IMR-90 (cell line): ENCODE results near the gene MAPK9. TPM values are rescaled to one million over a fixed set of nuclear protein-coding genes. Genes with fewer than 3 reads are reported as not detected.

Source experiments
- ATAC-seq: fragments of 200-7000 bp; cut with Tn5 transposase; 2 replicates; pipeline ENCODE4 v1.9.1; 2020; ENCODE audit warnings: low read depth, mild to moderate bottlenecking, moderate library complexity
- BruUV-seq: library from RNA; stranded (reverse); fragments of 400-500 nt; replicated peaks from 2 replicates; lab custom pipeline; 2021; lab: Mats Ljungman, UMichigan
- CTCF ChIA-PET: fragments of 300-600 bp; formaldehyde crosslinking; extraction: SDS; loops from one replicate; lab custom pipeline; 2021; ENCODE audit warnings: antibody characterized with exemption; lab: Yijun Ruan, JAX
- POLR2A ChIA-PET: fragments of 300-600 bp; sonication (Branson Sonifier 250); formaldehyde crosslinking; loops from one replicate; lab custom pipeline; 2022; ENCODE audit warnings: antibody characterized with exemption; ENCODE audit not compliant: unreplicated experiment; lab: Charles Lee
- DNase-seq: peaks from one replicate; pipeline ENCODE4 v3.0.0; 2013
- H2AFZ ChIP-seq: replicated peaks from 2 replicates; pipeline ENCODE3; 2013; ENCODE audit warnings: low read length, mild to moderate bottlenecking; ENCODE audit not compliant: poor library complexity
- H2AK5ac ChIP-seq: 2 replicates; pipeline ENCODE4 v1.6.1; 2013; ENCODE audit warnings: low read depth, low read length, inconsistent platforms
- H2AK9ac ChIP-seq: replicated peaks from 2 replicates; pipeline ENCODE3; 2013; ENCODE audit warnings: mild to moderate bottlenecking, low read depth, low read length, moderate library complexity; ENCODE audit not compliant: poor library complexity
- H2BK120ac ChIP-seq: 2 replicates; pipeline ENCODE4 v1.6.1; 2013; ENCODE audit warnings: low read depth, low read length, inconsistent platforms
- H2BK15ac ChIP-seq: 3 replicates; pipeline ENCODE4 v1.6.1; 2013; ENCODE audit warnings: low read depth, low read length, inconsistent platforms
- H2BK20ac ChIP-seq: 2 replicates; pipeline ENCODE4 v1.6.1; 2013; ENCODE audit warnings: low read depth, mild to moderate bottlenecking, inconsistent platforms, low read length, moderate library complexity
- H2BK5ac ChIP-seq: 2 replicates; pipeline ENCODE4 v1.6.1; 2013; ENCODE audit warnings: mild to moderate bottlenecking, low read depth, low read length, inconsistent platforms; ENCODE audit not compliant: poor library complexity, severe bottlenecking
- H3K14ac ChIP-seq: replicated peaks from 2 replicates; pipeline ENCODE4 v1.6.1; 2013; ENCODE audit warnings: low read depth, low read length, inconsistent platforms
- H3K18ac ChIP-seq: 2 replicates; pipeline ENCODE4 v1.6.1; 2013; ENCODE audit warnings: low read depth, low read length, control low read depth
- H3K23ac ChIP-seq: 2 replicates; pipeline ENCODE4 v1.6.1; 2013; ENCODE audit warnings: low read depth, low read length, inconsistent platforms
- H3K27ac ChIP-seq: 2 replicates; pipeline ENCODE4 v1.5.1; 2013; ENCODE audit warnings: mild to moderate bottlenecking, control low read depth, low read length; ENCODE audit not compliant: insufficient read depth
- H3K27me3 ChIP-seq: 2 replicates; pipeline ENCODE4 v1.6.1; 2013; ENCODE audit warnings: low read length; ENCODE audit not compliant: control insufficient read depth, insufficient read depth
- H3K36me3 ChIP-seq: 2 replicates; pipeline ENCODE4 v1.6.1; 2013; ENCODE audit warnings: low read length, mixed read lengths; ENCODE audit not compliant: control insufficient read depth, insufficient read depth
- H3K4ac ChIP-seq: 2 replicates; pipeline ENCODE4 v1.6.1; 2013; ENCODE audit warnings: low read depth, low read length, inconsistent platforms
- H3K4me1 ChIP-seq: 2 replicates; pipeline ENCODE4 v1.6.1; 2013; ENCODE audit warnings: low read length, mixed read lengths; ENCODE audit not compliant: control insufficient read depth, insufficient read depth
- H3K4me2 ChIP-seq: 2 replicates; pipeline ENCODE4 v1.6.1; 2013; ENCODE audit warnings: low read depth, mild to moderate bottlenecking, control low read depth, low read length, moderate library complexity
- H3K4me3 ChIP-seq: 2 replicates; pipeline ENCODE4 v1.5.1; 2013; ENCODE audit warnings: low read depth, mild to moderate bottlenecking, control low read depth, low read length, moderate library complexity; ENCODE audit not compliant: insufficient read depth
- H3K56ac ChIP-seq: 2 replicates; pipeline ENCODE4 v1.6.1; 2013; ENCODE audit warnings: low read length, inconsistent platforms; ENCODE audit not compliant: insufficient read depth; ENCODE audit errors: extremely low read depth
- H3K79me1 ChIP-seq, 2 experiments: 2 replicates each; pipeline ENCODE4 v1.6.1; 2013; ENCODE audit warnings: low read length in 2 of 2, inconsistent platforms in 1 of 2, low read depth in 1 of 2
- H3K9ac ChIP-seq: 2 replicates; pipeline ENCODE4 v1.6.1; 2013; ENCODE audit warnings: low read depth, low read length, control low read depth
- H3K9me1 ChIP-seq: 2 replicates; pipeline ENCODE4 v1.6.1; 2013; ENCODE audit warnings: low read length, inconsistent platforms; ENCODE audit not compliant: insufficient read depth
- H3K9me3 ChIP-seq: 2 replicates; pipeline ENCODE4 v1.6.1; 2013; ENCODE audit warnings: low read length; ENCODE audit not compliant: control insufficient read depth, insufficient read depth
- H4K20me1 ChIP-seq: 2 replicates; pipeline ENCODE4 v1.6.1; 2013; ENCODE audit warnings: low read length, inconsistent platforms; ENCODE audit not compliant: insufficient read depth
- H4K5ac ChIP-seq: 2 replicates; pipeline ENCODE4 v1.6.1; 2013; ENCODE audit warnings: mild to moderate bottlenecking, low read depth, low read length, control low read depth
- H4K8ac ChIP-seq, 2 experiments: 2 replicates each; pipeline ENCODE4 v1.6.1; 2013; ENCODE audit warnings: low read depth in 2 of 2, low read length in 2 of 2, control low read depth in 1 of 2, inconsistent platforms in 1 of 2
- H4K91ac ChIP-seq: 2 replicates; pipeline ENCODE4 v1.6.1; 2013; ENCODE audit warnings: low read depth, low read length, inconsistent platforms; ENCODE audit not compliant: insufficient read depth
- CEBPB ChIP-seq: IDR thresholded peaks from 2 replicates; pipeline ENCODE4 v1.6.1; 2012; ENCODE audit warnings: low read depth, low read length, improper control_type of control experiment
- MAFK ChIP-seq: IDR thresholded peaks from 2 replicates; pipeline ENCODE4 v1.6.1; 2012; ENCODE audit warnings: low read depth, low read length, improper control_type of control experiment
- MAZ ChIP-seq: IDR thresholded peaks from 2 replicates; pipeline ENCODE4 v1.6.1; 2012; ENCODE audit warnings: low read depth, mild to moderate bottlenecking, low read length, improper control_type of control experiment, moderate library complexity, borderline replicate concordance
- MXI1 ChIP-seq: IDR thresholded peaks from 2 replicates; pipeline ENCODE4 v1.6.1; 2012; ENCODE audit warnings: low read depth, mild to moderate bottlenecking, low read length, moderate library complexity, borderline replicate concordance
- POLR2A ChIP-seq: IDR thresholded peaks from 2 replicates; pipeline ENCODE4 v1.6.1; 2012; ENCODE audit warnings: mild to moderate bottlenecking, low read depth, low read length
- RAD21 ChIP-seq: IDR thresholded peaks from 2 replicates; pipeline ENCODE4 v1.6.1; 2012; ENCODE audit warnings: low read length, improper control_type of control experiment
- RCOR1 ChIP-seq: IDR thresholded peaks from 2 replicates; pipeline ENCODE4 v1.6.1; 2012; ENCODE audit warnings: mild to moderate bottlenecking, low read length, improper control_type of control experiment; ENCODE audit not compliant: insufficient replicate concordance
- WGBS, 2 experiments: methylation state at CpG; one replicate each; pipeline versions ENCODE4 v1.1.5 to v1.1.7; 2013; ENCODE audit warnings: missing lambda C conversion rate in 2 of 2; ENCODE audit not compliant: insufficient read length in 1 of 2; ENCODE audit errors: extremely low coverage in 2 of 2; 5-methylcytosine and 5-hydroxymethylcytosine counted together
- dilution Hi-C: fragments of 300-500 bp; cut with HindIII; formaldehyde crosslinking; loops from one replicate; pipeline ENCODE4 v1.14.3; 2018; ENCODE audit warnings: low sequenced_read_pairs; ENCODE audit not compliant: unreplicated experiment
- in situ Hi-C: fragments of 300-500 bp; cut with MboI; formaldehyde crosslinking; loops from 3 replicates; pipeline ENCODE4 v1.14.3; 2019; ENCODE audit warnings: low sequenced_read_pairs, inconsistent platforms, mixed read lengths
- intact Hi-C: fragments of 100-400 bp; cut with micrococcal nuclease; formaldehyde crosslinking; loops from 2 replicates; pipeline ENCODE4 v1.10.0; 2022
- polyA plus RNA-seq, 3 experiments: library from polyadenylated mRNA; depleted of rRNA; stranded (reverse); fragments of >200 nt; gene quantifications; 2 replicates each; pipeline ENCODE4 v1.2.3, GENCODE V29; 2012; ENCODE audit warnings: low replicate concordance in 1 of 3
- total RNA-seq: library from RNA; depleted of rRNA; stranded (reverse); fragments of >200 nt; gene quantifications from 2 replicates; pipeline ENCODE4 v1.2.3, GENCODE V29; 2012
- TF ChIP-seq, protein P1 (sequence below): fragments of 150-350 bp; IDR thresholded peaks from 2 replicates; pipeline ENCODE4 v1.6.1; 2017; ENCODE audit warnings: mild to moderate bottlenecking, antibody characterized with exemption, low read length, low read depth

The MAPK9 gene
- total and polyA plus RNA-seq, 2 of the 4 experiments (the other 2 are of a cell fraction) = 22.9 to 23.3 TPM

DNA sequence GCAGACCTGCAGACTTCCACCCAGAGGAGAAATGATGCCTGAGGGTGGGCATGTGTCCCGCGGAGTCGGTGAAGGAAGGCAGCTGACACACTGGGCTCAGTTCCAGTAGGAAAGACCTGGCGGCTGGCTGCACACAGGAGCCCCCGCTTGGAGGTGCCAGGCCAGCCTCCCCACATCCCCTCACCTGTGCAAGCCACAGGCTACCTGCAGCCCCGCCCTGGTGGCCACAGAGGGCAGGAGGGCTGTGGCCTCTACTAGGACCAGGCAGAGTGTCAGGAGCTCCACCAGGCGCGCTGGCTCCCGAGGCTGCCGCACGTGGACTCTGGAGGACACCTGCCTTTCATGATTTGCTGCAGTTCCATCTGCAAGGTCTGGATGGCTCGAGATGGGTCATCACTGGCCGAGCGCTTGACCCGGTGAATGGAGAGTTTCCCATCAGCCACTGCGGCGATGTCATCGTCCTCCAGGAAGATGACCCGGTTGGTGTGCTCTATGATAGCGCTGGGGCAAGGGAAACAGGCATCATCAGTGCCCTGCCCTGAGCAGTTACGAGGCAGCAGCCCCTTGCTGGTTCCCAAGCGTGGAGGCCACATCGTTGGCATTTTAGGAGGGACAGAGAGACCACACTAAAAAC lies 26.7 kb upstream of the MAPK9 start:
- no peak overlapping the region for H3K27ac ChIP-seq
- in situ Hi-C loops = no loop called here

More for the DNA sequence above, 26.7 kb upstream of the MAPK9 start:
- H3K4ac ChIP-seq = no peak overlapping the region
- no peaks in the 10 kb centered on the region for H3K9me3 ChIP-seq
- H4K5ac ChIP-seq = no peak overlapping the region
- no peak overlapping the region for H2BK20ac ChIP-seq
- peaks cover 11% of the 10 kb centered on the region for H3K36me3 ChIP-seq
- 99% methylated on average over 9 of the region's 23 CpGs; no CpG with 5 or more reads in 1 of the 2 experiments for WGBS, 2 experiments
- H2BK5ac ChIP-seq = no peak overlapping the region
- no peak overlapping the region for H3K4me3 ChIP-seq
- no peak overlapping the region for H2AK5ac ChIP-seq
- no peaks in the 10 kb centered on the region for H4K20me1 ChIP-seq
- no peak overlapping the region for H3K18ac ChIP-seq
- no peak overlapping the region for H2AK9ac ChIP-seq
- TF ChIP-seq RCOR1 (no peak), CEBPB (no peak), MXI1 (no peak), MAZ (no peak), POLR2A (no peak), MAFK (no peak), RAD21 (no peak)
- TF ChIP-seq, protein P1, sequence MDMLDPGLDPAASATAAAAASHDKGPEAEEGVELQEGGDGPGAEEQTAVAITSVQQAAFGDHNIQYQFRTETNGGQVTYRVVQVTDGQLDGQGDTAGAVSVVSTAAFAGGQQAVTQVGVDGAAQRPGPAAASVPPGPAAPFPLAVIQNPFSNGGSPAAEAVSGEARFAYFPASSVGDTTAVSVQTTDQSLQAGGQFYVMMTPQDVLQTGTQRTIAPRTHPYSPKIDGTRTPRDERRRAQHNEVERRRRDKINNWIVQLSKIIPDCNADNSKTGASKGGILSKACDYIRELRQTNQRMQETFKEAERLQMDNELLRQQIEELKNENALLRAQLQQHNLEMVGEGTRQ = no peak
- DNase-seq (no peak), ATAC-seq (no peak)
- POLR2A ChIA-PET = no interaction called here
- no peak overlapping the region for H2BK15ac ChIP-seq
- dilution Hi-C loops (no loop called here), intact Hi-C loops (no loop called here)
- CTCF ChIA-PET = interaction anchor here (0.7 to 1.8 kb wide), 3 partner anchors 10 to 352 kb away, joined by 3 to 12 read pairs (median 3); no protein-coding TSS in a partner anchor
- BruUV-seq = no TSS peak
- peaks cover 4% of the 10 kb centered on the region; the same call in 1 of the 2 replicates for H3K9me1 ChIP-seq
- no peak overlapping the region for H4K8ac ChIP-seq
- no peak overlapping the region for H3K9ac ChIP-seq
- H3K56ac ChIP-seq = no peak overlapping the region
- no peaks in the 10 kb centered on the region for H3K4me1 ChIP-seq
- H2AFZ ChIP-seq = peak overlapping the region; percentile 11
- H2BK120ac ChIP-seq = no peak overlapping the region
- no peak overlapping the region for H3K14ac ChIP-seq
- no peaks in the 10 kb centered on the region for H3K79me1 ChIP-seq
- no peak overlapping the region for H4K91ac ChIP-seq
- H3K4me2 ChIP-seq = no peak overlapping the region
- no peak overlapping the region for H3K23ac ChIP-seq
- no peaks in the 10 kb centered on the region for H3K27me3 ChIP-seq
